Right lung (tissue), 10 donors: ENCODE results near the gene C15orf40. TPM values are rescaled to one million over a fixed set of nuclear protein-coding genes. Genes with fewer than 3 reads are reported as not detected.
"Not testable (repeated sequence)": the region's sequence is repeated elsewhere in the genome, so short reads cannot be mapped to it uniquely, and the experiment has no call there.

Source experiments
- DNase-seq, 2 donors: peaks; one replicate each; pipeline ENCODE4 v3.0.0-alpha.2; 2013
- long read RNA-seq, 8 donors: transcript quantifications; one replicate each; lab custom pipeline, GENCODE V29; 2026
- polyA plus RNA-seq, 5 donors: library from polyadenylated mRNA; unstranded; fragments of 120-200 nt; gene quantifications; one replicate each; pipeline versions ENCODE4 v1.2.1 to v1.2.3, GENCODE V29; 2013; ENCODE audit warnings: inconsistent platforms in 1 of 5, low replicate concordance in 1 of 5; ENCODE audit not compliant: insufficient read length in 5 of 5, insufficient read depth in 1 of 5

Gene C15orf40
- polyA plus RNA-seq, result 10 to 100 TPM; 17.5 to 24.4 (median 22.8) TPM
- long read RNA-seq, donor 1, full-length matches to known transcripts, result 8 of 18 reads
- long read RNA-seq, donor 1, partial matches to known transcripts, result 10 of 18 reads
- long read RNA-seq, donor 1, other reads (novel, unspliced or antisense), result 0 of 18 reads
- long read RNA-seq, donor 2, full-length matches to known transcripts, result 4 of 4 reads
- long read RNA-seq, donor 2, partial matches to known transcripts, result 0 of 4 reads
- long read RNA-seq, donor 2, other reads (novel, unspliced or antisense), result 0 of 4 reads
- long read RNA-seq, donor 3, full-length matches to known transcripts, result 10 of 17 reads
- long read RNA-seq, donor 3, partial matches to known transcripts, result 7 of 17 reads
- long read RNA-seq, donor 3, other reads (novel, unspliced or antisense), result 0 of 17 reads
- long read RNA-seq, donor 4, full-length matches to known transcripts, result 4 of 4 reads
- long read RNA-seq, donor 4, partial matches to known transcripts, result 0 of 4 reads
- long read RNA-seq, donor 4, other reads (novel, unspliced or antisense), result 0 of 4 reads
- long read RNA-seq, donor 5, full-length matches to known transcripts, result 8 of 8 reads
- long read RNA-seq, donor 5, partial matches to known transcripts, result 0 of 8 reads
- long read RNA-seq, donor 5, other reads (novel, unspliced or antisense), result 0 of 8 reads
- long read RNA-seq, donor 6, full-length matches to known transcripts, result 9 of 18 reads
- long read RNA-seq, donor 6, partial matches to known transcripts, result 9 of 18 reads
- long read RNA-seq, donor 6, other reads (novel, unspliced or antisense), result 0 of 18 reads
- long read RNA-seq, donor 7, full-length matches to known transcripts, result 4 of 4 reads
- long read RNA-seq, donor 7, partial matches to known transcripts, result 0 of 4 reads
- long read RNA-seq, donor 7, other reads (novel, unspliced or antisense), result 0 of 4 reads
- long read RNA-seq, donor 8, full-length matches to known transcripts, result 5 of 5 reads
- long read RNA-seq, donor 8, partial matches to known transcripts, result 0 of 5 reads
- long read RNA-seq, donor 8, other reads (novel, unspliced or antisense), result 0 of 5 reads

- peak; percentile 89 to 90 for DNase-seq
Observed at GRCh38 chr15:83011271-83012075, at the start of gene C15orf40. Gene C15orf40 (minus strand): TSS chr15:83011639. CDS start chr15:83011607, 32 bp downstream.

GRCh38 chr15:83057696-83058376 is 46.4 kb upstream of the C15orf40 start:
- peak; percentile 32 to 42 for DNase-seq

DNA sequence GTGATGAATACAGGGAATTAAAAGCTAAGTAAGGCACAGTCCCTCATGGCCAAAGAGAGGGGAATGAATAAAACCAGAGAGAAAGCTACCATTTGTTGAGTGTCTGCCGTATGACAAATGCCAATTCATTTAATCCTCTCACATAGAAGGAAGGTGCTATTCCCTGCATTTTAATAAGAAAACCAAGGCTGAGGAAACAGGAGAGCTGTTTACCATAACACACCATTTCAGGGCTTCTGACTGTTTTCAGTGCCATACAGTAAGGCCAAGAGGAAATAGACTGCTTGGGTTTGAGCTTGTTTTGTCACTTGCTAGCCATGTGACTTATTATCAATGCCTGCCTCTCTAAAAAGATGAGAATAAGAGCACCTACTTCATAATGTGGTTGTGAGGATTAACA is 45.6 kb upstream of the C15orf40 start:
- no peak for DNase-seq

- no peak for DNase-seq
Observed at GRCh38 chr15:83053151-83053550, 41.7 kb upstream of the C15orf40 start.

DNA sequence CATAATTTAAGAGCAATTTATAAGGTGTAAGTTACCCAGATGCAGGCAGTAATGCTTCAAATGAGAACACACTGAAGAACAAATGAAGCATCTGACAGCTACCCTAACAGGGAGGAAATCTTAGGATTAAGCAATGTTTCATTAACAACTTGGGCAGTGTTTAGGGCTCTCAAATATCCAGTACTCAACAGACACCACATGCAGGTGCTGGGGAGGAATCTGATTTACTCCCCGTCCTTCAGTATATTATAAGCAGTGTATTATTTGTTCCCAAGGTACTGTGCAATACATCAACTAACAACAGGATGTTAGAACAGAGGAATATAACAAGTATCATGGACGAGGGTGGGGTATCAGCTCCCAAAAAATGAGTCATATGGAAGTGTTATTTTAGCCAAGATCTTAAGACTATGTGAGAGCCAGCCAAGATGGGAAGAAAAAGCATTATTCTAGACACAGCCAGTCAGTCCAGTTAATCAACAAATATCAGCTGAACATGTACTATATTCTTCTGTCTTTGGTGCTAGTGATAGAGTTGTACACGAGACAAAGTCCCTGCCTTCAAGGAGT is 35.2 kb upstream of the C15orf40 start:
- no peak for DNase-seq

GRCh38 chr15:83044156-83044555 is 32.7 kb upstream of the C15orf40 start:
- DNase-seq, result no peak

- DNase-seq, result no peak
Observed at GRCh38 chr15:83039206-83039605, 27.8 kb upstream of the C15orf40 start.

GRCh38 chr15:83036253-83036652 is 24.8 kb upstream of the C15orf40 start:
- DNase-seq, result no peak

- not testable (repeated sequence) for DNase-seq
Observed at GRCh38 chr15:83031234-83031633, 19.8 kb upstream of the C15orf40 start.

DNA sequence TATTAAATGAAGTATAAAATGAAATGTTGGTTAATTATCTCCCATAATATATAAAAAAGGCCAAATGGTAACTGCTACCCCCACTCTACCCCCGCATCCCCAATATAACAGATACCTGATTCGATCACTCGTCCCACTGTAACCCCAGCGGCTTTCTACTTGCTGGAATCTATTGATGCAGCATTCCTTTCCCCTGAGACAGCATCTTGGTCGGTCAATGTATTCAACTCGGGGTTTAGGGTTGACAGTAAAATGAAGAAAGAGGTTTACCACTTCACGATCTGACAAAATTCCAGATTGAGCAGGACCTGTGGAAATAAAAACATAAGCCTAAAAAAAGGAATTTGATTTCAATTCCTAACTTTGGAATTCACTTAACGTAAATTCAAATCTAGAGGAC is 18.6 kb upstream of the C15orf40 start:
- no peak for DNase-seq

GRCh38 chr15:83018436-83018835 is 7.0 kb upstream of the C15orf40 start:
- no peak for DNase-seq

GRCh38 chr15:83016906-83017305 is 5.5 kb upstream of the C15orf40 start:
- DNase-seq, result no peak

DNA sequence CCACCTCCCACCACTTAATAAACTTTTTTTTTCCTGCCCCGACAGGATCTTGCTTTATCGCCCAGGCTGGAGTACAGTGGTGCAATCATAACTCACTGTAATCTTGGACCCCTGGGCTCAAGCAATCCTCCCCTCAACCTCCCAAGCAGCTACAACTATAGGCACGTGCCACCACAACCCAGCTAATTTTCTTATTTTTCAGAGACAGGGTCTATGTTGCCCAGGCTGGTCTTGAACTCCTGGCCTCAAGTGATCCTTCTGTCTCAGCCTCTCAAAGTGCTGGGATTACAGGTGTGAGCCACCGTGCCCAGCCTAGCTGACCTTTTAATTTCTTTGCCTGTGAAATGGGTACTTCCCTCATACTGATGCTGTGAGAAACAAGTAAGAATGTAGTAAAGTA is 3.9 kb upstream of the C15orf40 start:
- no peak for DNase-seq

DNA sequence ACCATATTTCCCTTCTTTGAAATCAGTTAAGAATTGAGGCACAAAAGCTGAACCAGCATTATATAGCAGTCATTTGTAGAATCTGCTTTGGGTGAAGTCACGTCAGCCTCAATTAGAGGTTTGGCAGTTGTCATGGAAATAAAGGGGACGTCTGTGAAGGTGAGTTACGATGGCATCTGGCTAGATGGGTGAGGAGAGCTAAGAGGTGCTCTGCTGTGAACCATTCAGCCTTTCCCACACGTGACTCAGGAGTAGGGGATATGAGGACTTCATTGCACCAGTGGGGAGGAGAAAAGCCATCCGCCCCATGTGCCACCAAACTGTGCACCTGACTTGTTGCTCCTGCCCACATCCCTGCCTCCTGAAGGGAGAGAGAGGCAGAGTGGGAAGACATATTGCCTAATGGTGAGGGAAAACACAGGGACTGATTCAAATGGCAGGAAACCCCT is 2.8 kb upstream of the C15orf40 start:
- no peak for DNase-seq

DNA sequence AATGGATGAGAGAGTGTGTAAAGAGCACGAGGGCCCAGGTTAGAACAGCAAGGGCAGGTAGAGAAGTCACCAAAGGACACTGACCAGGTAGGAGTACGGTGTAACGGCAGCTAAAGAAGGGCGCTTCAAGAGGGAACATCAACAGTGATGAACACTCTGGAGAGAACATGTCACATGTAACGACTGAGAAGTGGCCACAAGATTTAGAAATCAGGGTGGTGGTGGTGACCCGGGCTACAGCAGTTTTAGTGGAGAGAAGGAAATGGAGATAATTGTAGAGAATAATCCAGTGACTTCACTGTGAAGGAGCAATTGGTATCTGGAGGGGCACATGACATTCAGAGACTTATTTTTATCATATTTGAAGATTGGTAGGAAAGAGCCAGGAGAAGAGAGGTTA is 1.2 kb upstream of the C15orf40 start:
- DNase-seq, result no peak

- DNase-seq, result no peak
Observed at GRCh38 chr15:83012076-83012426, 612 bp upstream of the C15orf40 start.

- DNase-seq, result peak; percentile 44 to 53
Observed at GRCh38 chr15:83010709-83011270, 649 bp downstream of the C15orf40 start.

GRCh38 chr15:83000672-83001031 is 10.8 kb downstream of the C15orf40 start:
- DNase-seq, result not testable (repeated sequence)

- DNase-seq, result peak; percentile 22 to 33
Observed at GRCh38 chr15:82999905-83000671, 11.4 kb downstream of the C15orf40 start.
